Right atrium auricular region (tissue), 2 donors: ENCODE results near the gene KDSR. TPM values are rescaled to one million over a fixed set of nuclear protein-coding genes. Genes with fewer than 3 reads are reported as not detected.

Experiments
- DNase-seq: peaks from one replicate; pipeline ENCODE4 v3.0.0-alpha.2; 2019; ENCODE audit warnings: low spot score
- H3K27ac ChIP-seq, 2 donors: fragments of 200-600 bp; sonication (generic); 1 replicate in 1 of 2; 2 replicates in 1 of 2; pipeline ENCODE4 v1.5.1; 2016 to 2019
- H3K27me3 ChIP-seq, 2 donors: fragments of 200-600 bp; sonication (generic); one replicate each; pipeline versions ENCODE4 v1.5.1 to v1.6.0; 2017 to 2019
- H3K36me3 ChIP-seq: fragments of 200-600 bp; sonication (generic); one replicate; pipeline ENCODE4 v1.5.1; 2016
- H3K4me1 ChIP-seq, 2 donors: fragments of 200-600 bp; sonication (generic); one replicate each; pipeline versions ENCODE4 v1.5.1 to v1.6.0; 2017 to 2019
- H3K4me3 ChIP-seq, 2 donors: fragments of 200-600 bp; sonication (generic); 1 replicate in 1 of 2; 2 replicates in 1 of 2; pipeline ENCODE4 v1.5.1; 2017 to 2019; ENCODE audit warnings: mild to moderate bottlenecking in 1 of 2, moderate library complexity in 1 of 2
- H3K9me3 ChIP-seq, 2 donors: fragments of 200-600 bp; sonication (generic); one replicate each; pipeline ENCODE4 v1.5.1; 2019
- CTCF ChIP-seq, 2 donors: fragments of 200-600 bp; sonication (generic); IDR thresholded peaks; one replicate each; pipeline ENCODE4 v1.5.1; 2019; ENCODE audit warnings: antibody characterized with exemption in 2 of 2
- total RNA-seq, 2 donors: library from RNA; depleted of rRNA; stranded (reverse); fragments of >200 nt; gene quantifications; one replicate each; pipeline ENCODE4 v1.1.0, GENCODE V29; 2016

The KDSR gene
- total RNA-seq, 2 donors from 2014 or later: 32.7 to 33.8 TPM

DNA sequence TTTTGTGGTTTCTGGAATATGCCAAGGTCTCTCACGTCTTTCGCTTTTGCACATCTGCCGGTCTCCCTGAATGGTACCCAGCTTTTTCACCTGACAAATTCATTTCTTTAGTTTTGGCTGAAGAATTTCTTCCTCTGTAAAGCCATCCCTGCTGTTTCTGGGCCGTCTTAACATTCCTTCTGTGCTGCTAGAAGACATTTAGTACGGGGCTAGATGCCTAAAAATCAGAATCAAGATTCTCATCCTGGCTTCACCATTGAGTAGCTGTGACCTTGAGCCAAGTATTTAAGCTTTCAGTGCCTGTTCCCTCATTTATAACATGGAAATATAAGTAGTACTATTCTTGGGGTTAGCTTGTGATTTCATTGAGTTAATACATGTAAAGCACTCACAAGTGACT, 41.0 kb downstream of the KDSR start:
- H3K4me3 ChIP-seq: no peak overlapping the region
- H3K27ac ChIP-seq: no peak overlapping the region
- no peak for TF ChIP-seq CTCF (IDR thresholded peaks at IDR 0.05)
- no peak for DNase-seq
- H3K9me3 ChIP-seq: no peaks in the 10 kb centered on the region
- H3K36me3 ChIP-seq: peaks cover 3% of the 10 kb centered on the region
- no peaks in the 10 kb centered on the region for H3K27me3 ChIP-seq
- H3K4me1 ChIP-seq: peaks cover 0 to 8% of the 10 kb centered on the region in 2 donors

- Histone ChIP-seq H3K4me3 (no peak overlapping the region), H3K27ac (no peak overlapping the region), H3K9me3 (no peaks in the 10 kb centered on the region), H3K27me3 (no peaks in the 10 kb centered on the region), H3K4me1 (peaks cover 0 to 13% of the 10 kb centered on the region in 2 donors), H3K36me3 (no peaks in the 10 kb centered on the region)
- no peak for TF ChIP-seq CTCF (IDR thresholded peaks at IDR 0.05)
- no peak for DNase-seq
Measured at GRCh38 chr18:63325086-63325686, 41.8 kb downstream of the KDSR start.

DNA sequence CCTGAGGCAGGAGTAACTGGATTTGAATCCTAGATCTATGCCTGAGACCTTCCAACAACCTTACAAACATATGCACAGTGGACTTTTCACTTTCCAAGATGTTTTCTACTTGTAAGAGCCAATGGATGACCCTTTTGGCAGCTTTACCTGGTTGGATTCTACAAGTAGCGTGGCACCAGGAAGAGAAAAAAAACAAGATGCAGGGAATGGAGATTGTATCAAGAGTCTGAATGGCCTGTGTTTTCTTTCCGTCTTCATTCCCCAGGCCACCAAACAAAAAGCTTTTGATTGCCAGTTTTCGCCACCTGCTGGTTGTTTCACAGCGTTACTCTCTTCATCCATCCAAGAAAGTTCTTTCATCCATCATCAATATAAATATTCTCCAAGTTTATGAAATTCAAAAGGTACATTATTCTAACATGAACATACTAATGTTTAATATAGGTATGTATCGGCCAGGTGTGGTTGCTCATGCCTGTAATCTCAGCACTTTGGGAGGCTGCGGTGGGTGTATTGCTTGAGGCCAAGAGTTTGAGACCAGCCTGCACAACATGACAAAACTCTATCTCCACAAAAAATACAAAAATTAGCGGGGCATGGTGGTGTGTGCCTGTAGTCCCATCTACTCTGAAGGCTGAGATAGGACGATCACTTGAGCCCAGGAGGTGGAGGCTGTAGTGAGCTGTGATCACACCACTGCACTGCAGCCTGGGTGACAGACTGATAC, 43.9 kb downstream of the KDSR start:
- no peak overlapping the region for H3K4me3 ChIP-seq
- H3K27me3 ChIP-seq: no peaks in the 10 kb centered on the region
- H3K4me1 ChIP-seq: peaks cover 0 to 24% of the 10 kb centered on the region in 2 donors
- H3K36me3 ChIP-seq: no peaks in the 10 kb centered on the region
- peak; percentile 60 to 82 for TF ChIP-seq CTCF (IDR thresholded peaks at IDR 0.05)
- DNase-seq: no peak
- H3K27ac ChIP-seq: peak overlapping the region; percentile 34 to 47
- H3K9me3 ChIP-seq: no peaks in the 10 kb centered on the region

DNA sequence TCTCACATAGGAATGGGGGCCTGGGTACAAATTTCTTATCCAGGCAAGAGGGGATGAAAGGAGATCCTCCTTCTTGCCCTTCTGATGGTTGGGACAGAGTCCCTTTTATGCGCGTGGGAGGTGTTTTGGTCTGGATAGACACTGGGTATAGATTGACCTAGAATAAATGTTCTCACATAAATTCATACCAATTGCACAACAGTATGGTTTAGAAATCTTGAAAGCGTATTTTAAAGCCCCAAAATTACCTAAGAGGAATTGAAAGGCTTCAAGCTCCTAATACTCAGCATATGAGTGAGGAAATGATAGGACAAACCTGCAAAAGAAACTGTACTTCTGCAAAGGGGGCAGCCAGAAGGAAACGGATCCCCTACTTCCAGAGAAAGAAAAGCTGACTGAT, 44.8 kb downstream of the KDSR start:
- Histone ChIP-seq H3K36me3 (no peaks in the 10 kb centered on the region), H3K27me3 (no peaks in the 10 kb centered on the region), H3K4me1 (peaks cover 0 to 32% of the 10 kb centered on the region in 2 donors), H3K9me3 (no peaks in the 10 kb centered on the region), H3K27ac (peak overlapping the region; percentile 34 to 47), H3K4me3 (no peak overlapping the region)
- no peak for DNase-seq
- no peak for TF ChIP-seq CTCF (IDR thresholded peaks at IDR 0.05)

GRCh38 chr18:63321291-63321690, 45.7 kb downstream of the KDSR start:
- H3K4me3 ChIP-seq: no peak overlapping the region
- H3K4me1 ChIP-seq: peaks cover 0 to 40% of the 10 kb centered on the region in 2 donors

More at GRCh38 chr18:63321291-63321690, 45.7 kb downstream of the KDSR start:
- Histone ChIP-seq H3K27me3 (no peaks in the 10 kb centered on the region), H3K36me3 (no peaks in the 10 kb centered on the region), H3K9me3 (no peaks in the 10 kb centered on the region), H3K27ac (peak overlapping the region in 1 of 2 donors; percentile 89)
- no peak for DNase-seq
- no peak for TF ChIP-seq CTCF (IDR thresholded peaks at IDR 0.05)
